GDM1 (cell line): Measurements from ENCODE around the gene CD6.

Source experiments
- DNase-seq: peaks from one replicate; lab custom pipeline; 2025; lab: John Stamatoyannopoulos, UW

Gene CD6

DNA sequence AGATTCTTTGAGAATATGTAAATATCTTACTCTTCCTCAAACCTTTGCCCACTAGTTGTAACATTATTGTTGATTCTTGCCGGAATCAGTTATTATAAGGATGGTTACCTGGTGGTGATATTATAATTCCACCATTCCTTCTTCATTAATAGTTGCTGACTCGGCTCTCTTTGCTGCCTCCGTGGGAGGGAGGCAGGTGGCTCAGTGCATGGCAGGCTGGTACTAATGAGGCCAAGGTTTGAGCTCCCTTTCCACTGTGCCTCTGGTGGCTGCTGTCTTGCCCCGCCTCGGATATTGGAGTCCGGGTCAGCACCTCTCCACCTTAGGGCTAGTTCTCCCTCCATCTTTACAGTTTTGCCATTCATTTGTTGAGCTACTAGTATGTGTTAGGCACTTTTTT is 12.7 kb downstream of the CD6 start:
- DNase-seq, result no peak

- no peak for DNase-seq
These were observed 13.2 kb downstream of the CD6 start for GRCh38 chr11:60984636-60985035.

- DNase-seq, result no peak
These were observed 14.0 kb downstream of the CD6 start for GRCh38 chr11:60985501-60985900.

DNA sequence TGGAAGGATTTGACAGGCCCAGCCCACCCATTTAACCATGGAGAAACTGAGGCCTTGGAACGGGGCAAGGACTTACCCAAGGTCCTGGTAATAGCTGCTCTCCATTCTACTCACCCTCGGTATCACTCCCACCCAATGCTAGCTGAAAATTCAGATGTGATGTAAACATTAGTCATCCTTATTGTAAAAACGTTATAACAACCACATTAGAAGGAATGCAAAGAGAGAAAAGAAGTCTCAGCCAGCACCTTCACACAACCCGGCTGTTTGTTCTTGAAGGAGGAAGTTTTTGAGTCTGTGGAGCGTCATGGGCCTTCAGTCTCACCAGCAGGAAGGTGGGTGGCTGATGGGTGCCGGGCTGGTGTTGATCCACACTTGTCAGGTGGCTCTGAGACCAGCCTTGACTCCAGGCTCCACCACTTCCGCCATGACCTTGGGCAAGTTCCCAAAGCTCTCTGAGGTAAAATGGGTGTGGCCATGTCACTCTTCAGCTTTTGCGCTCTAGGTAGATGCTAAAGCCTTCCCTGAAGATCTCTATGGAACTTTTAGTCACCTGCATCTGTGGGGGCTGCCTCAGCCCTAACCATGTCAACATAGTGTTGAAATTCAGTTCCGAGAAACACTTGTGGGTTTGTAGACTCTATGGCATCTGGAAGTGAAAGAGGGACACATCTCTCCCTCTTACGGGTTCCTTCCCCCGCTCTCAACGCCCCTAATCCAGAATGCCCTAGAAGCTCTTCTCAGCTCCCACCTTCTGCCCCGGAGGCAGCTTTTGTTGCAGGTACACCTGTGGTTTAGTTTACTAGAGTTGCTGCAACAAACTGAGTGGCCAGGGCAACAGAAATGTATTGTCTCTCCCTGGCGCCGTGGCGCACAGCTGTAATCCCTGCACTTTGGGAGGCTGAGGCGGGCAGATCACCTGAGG is 14.8 kb downstream of the CD6 start:
- DNase-seq, result no peak

GRCh38 chr11:60987577-60988277 is 16.2 kb downstream of the CD6 start:
- no peak for DNase-seq

DNA sequence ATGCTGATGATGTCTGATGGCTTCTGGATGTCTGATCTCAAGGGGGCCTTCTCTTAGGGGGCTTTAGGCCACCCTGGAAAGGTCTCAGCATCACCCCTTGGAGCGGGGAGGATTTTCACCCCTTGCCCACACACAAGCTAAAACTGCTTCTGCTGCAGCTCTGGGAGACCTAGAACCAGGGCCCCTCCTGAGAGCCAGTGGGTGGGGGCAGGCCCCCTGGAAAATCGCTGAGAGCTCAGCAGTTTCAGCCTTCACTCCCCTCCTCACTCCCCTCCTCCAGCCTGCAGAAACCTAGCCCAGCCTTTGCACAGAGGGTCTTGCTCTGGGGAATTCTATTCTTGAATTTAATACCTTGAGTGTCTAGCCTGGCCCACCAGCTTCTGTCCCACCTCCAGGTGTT is 17.2 kb downstream of the CD6 start:
- no peak for DNase-seq

- no peak for DNase-seq
These were observed 17.7 kb downstream of the CD6 start for GRCh38 chr11:60989093-60989650.

- no peak for DNase-seq
These were observed 20.0 kb downstream of the CD6 start for GRCh38 chr11:60991457-60991856.

GRCh38 chr11:60992842-60993409 is 21.4 kb downstream of the CD6 start:
- DNase-seq, result no peak

- DNase-seq, result no peak
These were observed 22.1 kb downstream of the CD6 start for GRCh38 chr11:60993615-60994014.

GRCh38 chr11:60994541-60995080 is 23.1 kb downstream of the CD6 start:
- no peak for DNase-seq

DNA sequence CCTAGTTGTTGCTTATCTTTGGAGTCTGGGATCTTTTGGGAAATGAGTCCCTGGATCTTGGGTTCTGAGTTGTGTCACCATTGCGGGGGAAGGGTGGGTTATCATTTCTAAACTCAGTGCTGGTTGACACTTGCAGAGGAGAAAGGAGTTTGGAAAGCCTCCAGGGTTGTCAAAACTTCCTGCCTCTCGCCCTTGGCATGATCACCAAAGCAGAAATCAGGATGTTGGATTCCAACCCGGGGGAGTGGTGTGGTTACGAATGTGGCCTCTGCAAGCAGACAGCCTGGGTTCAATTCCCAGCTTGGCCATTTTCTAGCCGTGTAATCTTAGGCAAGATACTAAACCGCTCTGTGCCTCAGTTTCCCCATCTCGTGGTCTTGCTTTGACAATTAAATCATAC is 24.3 kb downstream of the CD6 start:
- DNase-seq, result no peak

DNA sequence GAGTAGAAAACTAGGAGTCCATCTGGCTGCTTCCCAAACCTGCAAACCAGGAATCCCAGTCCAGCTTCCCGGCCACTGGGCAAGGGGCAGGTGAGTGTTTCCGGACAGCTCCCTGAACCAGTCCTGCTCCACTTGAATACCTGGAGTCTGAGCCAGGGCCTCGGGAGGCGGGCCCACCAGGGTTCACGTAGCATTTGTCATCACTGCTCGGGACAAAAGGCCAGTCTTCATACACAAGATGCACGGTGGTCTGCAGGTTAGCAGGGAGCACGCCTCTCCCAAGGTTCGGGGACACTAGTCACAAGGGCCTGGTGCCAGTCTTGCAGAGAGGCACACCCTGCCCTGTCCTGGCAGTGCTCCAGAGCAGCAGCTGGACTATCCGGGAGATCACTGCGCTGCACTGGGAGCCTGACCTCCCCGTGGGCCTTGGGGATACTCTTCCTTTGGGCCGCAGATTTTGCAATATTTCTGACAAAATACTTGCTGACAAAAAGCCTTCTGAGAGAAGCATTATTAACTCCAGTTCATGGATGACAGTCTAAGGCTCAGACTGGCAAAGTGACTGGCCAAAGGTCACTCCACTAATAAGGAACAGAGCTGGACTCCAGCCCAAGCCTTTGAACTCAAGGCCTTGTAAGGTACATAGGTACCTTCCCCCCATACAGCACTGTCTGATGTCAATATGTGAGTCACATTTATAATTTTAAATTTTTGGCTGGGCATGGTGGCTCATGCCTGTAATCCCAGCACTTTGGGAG is 25.1 kb downstream of the CD6 start:
- no peak for DNase-seq

DNA sequence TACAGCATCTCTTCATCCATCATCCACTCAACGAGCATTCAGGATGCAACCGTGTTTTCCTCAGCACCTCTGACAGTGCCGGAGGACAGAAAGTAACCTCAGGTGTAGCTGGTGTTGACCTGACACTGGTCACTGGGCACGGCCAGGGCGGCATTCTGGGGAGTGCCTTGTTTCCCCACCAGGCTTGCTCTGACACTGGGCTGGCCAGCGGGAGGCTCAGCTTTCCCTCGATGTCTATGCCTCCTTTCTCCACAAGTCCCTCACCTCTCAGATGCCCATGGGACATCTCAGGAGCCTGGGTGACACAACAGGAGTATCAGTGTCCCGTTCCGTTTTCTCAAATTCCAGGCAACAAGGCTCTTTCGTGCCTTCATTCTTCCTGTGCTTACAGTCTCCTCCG is 28.9 kb downstream of the CD6 start:
- no peak for DNase-seq

- no peak for DNase-seq
These were observed 30.5 kb downstream of the CD6 start for GRCh38 chr11:61001931-61002330.

- no peak for DNase-seq
These were observed 31.1 kb downstream of the CD6 start for GRCh38 chr11:61002598-61002997.

- DNase-seq, result peak; percentile 32
These were observed 32.7 kb downstream of the CD6 start for GRCh38 chr11:61004180-61004611.

GRCh38 chr11:61004761-61005181 is 33.3 kb downstream of the CD6 start:
- DNase-seq, result peak; percentile 56

DNA sequence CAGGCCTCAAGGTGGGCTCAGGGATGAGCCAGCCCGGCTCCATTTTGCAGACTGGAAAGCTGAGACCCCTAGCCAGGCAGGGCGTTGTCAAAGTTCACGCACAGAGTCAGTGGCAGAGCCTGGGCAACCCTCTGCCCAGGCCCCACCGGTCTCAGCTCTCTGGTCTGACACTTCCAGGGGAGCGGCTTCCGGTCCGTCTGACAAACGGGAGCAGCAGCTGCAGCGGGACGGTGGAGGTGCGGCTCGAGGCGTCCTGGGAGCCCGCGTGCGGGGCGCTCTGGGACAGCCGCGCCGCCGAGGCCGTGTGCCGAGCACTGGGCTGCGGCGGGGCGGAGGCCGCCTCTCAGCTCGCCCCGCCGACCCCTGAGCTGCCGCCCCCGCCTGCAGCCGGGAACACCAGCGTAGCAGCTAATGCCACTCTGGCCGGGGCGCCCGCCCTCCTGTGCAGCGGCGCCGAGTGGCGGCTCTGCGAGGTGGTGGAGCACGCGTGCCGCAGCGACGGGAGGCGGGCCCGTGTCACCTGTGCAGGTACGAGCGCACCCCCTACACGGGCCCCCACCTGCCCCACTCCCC is 36.0 kb downstream of the CD6 start:
- no peak for DNase-seq

GRCh38 chr11:61007956-61008896 is 36.7 kb downstream of the CD6 start:
- no peak for DNase-seq
